ENCODE data around the gene EIF4A2.

DNA sequence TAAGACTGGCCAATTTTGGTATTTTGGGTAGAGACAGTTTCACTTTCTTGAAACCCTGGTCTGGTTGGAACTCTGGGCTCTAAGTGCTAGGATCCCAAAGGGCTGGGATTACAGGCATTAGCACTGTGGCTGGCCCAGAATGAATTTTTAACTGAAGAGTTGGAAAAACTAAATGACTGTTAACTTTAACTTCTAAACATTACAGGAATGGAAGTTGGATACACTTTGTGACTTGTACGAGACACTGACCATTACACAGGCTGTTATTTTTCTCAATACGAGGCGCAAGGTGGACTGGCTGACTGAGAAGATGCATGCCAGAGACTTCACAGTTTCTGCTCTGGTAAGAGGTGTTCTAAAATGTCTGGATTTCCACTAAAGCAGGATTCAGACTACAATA lies 3.5 kb downstream of the EIF4A2 start:
- TF ChIP-seq ELF4 (IDR thresholded peaks at IDR 0.05) = no peak
- TF ChIP-seq BHLHE40 (IDR thresholded peaks at IDR 0.05; ENCODE audit: borderline replicate concordance) = no peak
- no peak for TF ChIP-seq NFRKB (IDR thresholded peaks at IDR 0.05)
- TF ChIP-seq CTBP1 (IDR thresholded peaks at IDR 0.05; ENCODE audit: borderline replicate concordance) = no peak
- TF ChIP-seq SP1 (IDR thresholded peaks at IDR 0.05) = no peak
- TF ChIP-seq FOXM1 (IDR thresholded peaks at IDR 0.05; ENCODE audit: borderline replicate concordance) = no peak
- TF ChIP-seq ARNT (IDR thresholded peaks at IDR 0.05) = no peak
- TF ChIP-seq L3MBTL2 (conservative IDR thresholded peaks at IDR 0.05) = no peak
- TF ChIP-seq ZNF384 (IDR thresholded peaks at IDR 0.05) = no peak
- no peak for TF ChIP-seq TARDBP (IDR thresholded peaks at IDR 0.05)
- TF ChIP-seq HDGF (IDR thresholded peaks at IDR 0.05; ENCODE audit: borderline replicate concordance) = no peak
- no peak for TF ChIP-seq FOXK2 (IDR thresholded peaks at IDR 0.05)
- TF ChIP-seq LEF1 (IDR thresholded peaks at IDR 0.05; ENCODE audit: borderline replicate concordance) = no peak

Data from HEK293T (cell line).